ACHN (cell line): ENCODE results near the gene CYSRT1.

Experiments
- DNase-seq: peaks from one replicate; pipeline ENCODE4 v3.0.0-alpha.2; 2015
- in situ Hi-C: cut with HindIII; loops from 2 replicates; pipeline ENCODE4 v1.10.0; 2017; ENCODE audit warnings: low sequenced_read_pairs, low pct_ligation_motif_present, low pct_unique_long_range_greater_than_20kb

The CYSRT1 gene

DNA sequence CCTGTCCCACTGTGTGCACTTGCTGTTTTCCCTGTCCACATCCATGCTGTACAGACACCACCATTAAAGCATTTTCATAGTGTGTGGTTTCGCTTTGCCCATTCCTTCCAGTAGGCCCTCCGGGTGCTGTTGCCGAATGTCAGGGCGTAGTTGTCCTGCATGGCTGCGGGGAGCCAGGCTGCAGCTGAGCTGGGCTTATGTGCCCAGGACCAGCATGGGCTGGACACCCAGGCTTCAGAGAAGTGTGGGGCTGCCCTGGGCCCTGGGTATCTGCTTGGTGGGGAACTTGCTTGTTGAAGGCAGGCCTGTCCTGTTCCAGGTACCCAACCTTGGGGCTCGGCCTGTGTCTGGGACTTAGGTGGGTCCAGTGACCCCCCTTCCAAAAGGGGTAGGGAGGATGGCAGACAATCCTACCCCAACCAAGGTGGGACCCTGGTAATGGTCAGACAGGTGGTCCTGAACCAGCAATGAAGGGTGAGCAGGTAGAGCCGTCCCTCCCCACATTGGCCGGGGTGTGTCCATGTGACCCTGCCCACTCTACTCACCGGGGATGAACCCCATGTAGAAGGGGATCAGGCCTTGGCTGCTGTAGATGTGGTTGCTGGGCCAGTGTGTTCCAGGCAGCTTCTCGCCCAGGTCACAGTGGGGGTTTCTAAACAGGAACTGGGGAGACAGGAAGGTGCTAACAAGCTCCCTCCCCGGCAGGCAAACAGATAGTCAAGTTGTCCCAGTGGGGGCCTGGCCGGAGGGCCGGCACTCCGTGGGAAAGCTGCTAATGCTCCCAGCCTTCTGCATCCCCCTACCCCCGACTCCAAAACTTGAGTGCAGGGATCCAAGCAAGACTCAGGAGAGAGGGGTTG is 18.9 kb downstream of the CYSRT1 start:
- in situ Hi-C loops = no loop called here
- DNase-seq = no peak

DNA sequence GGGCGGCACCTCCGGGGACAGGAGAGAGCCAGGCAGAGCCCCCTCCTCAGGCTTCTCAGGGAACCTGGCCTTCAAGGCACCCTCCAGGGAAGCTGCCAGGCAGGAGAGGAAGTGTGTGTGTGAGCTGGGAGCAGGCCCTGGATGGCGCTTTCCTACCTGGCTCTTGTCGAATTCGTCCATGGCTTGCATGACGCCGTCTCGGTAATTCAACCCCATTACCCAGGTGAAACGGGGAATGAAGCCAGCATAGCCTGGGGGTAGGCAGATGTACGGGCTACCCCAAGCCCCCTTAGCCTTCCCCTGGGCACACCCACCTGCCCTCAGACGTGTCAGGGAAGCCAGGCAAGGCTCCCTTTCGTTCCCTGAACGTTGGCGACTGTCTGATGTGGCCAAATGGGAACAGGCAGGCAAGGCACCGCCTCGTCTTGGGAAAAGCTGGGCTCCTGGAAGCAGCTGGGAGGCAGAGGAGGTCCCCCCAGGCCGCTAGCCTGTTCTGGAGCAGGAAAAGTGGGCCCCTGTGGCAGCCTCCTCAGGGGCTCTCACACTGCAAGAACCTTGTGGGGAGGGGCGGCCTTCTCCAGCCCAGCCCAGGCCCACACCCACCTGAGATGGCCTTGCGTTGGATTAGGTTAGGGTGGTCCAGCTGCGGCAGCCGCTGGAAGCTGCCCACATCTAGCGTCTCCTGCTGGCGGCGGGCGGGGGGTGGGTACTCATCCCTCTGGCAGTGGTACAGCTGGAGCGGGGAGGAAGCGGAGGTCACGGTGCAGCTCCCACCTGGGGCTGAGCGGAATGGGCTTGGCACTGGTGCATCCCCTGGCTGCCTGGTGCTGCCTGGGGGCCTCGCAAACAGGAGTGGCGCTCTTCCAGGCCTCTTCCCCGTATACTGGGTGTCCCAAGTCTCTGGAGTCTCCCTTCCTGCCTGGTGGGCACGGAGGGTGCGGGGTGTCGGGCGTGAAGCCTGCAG is 19.8 kb downstream of the CYSRT1 start:
- DNase-seq = no peak
- in situ Hi-C loops = no loop called here

DNA sequence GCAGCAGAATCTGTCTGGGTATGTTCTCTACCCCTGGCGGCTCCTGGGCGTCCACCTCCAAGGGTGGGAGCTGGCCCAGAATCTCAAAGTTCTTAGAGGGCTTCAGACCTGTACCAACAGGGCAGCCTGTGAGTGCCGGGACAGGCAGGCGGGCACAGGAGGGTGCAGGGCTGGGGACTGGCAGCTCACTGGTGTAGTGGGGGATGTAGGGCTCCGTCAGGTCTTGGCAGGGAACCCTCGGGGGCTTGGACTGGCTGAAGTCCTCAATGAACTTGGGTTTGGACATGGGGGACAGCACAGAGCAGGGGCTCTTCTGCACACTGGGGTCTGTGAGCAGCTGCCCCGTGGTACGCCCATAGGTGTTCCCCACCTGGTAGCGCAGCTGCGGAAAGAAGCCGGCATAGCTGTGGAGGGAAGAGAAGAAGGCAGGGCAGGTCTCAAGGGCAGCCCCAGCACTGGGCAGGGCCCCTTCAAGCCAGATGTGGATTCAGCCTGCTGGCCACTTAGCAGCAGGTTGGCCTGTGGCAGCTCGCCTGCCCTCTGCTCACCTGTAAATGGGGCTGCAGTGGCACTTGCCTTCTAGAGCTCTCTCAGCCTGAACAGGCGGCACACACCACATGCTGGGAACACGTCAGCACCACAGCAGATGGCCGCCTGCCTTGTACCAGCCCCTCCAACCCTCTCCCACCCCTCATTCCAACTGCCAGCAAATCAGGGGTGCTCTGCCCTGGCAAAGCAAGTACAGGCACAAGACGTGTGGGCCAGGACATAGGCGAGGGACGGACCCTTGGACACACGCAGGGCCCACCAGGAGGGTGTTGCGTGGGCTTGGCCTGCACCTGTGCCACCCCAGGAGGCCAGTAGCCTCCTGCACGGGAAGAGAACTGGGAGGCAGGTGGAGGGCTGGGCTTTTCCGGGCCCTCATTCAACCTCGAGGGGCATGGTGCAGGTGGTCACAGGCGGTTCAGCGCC is 20.8 kb downstream of the CYSRT1 start:
- in situ Hi-C loops = no loop called here

DNA sequence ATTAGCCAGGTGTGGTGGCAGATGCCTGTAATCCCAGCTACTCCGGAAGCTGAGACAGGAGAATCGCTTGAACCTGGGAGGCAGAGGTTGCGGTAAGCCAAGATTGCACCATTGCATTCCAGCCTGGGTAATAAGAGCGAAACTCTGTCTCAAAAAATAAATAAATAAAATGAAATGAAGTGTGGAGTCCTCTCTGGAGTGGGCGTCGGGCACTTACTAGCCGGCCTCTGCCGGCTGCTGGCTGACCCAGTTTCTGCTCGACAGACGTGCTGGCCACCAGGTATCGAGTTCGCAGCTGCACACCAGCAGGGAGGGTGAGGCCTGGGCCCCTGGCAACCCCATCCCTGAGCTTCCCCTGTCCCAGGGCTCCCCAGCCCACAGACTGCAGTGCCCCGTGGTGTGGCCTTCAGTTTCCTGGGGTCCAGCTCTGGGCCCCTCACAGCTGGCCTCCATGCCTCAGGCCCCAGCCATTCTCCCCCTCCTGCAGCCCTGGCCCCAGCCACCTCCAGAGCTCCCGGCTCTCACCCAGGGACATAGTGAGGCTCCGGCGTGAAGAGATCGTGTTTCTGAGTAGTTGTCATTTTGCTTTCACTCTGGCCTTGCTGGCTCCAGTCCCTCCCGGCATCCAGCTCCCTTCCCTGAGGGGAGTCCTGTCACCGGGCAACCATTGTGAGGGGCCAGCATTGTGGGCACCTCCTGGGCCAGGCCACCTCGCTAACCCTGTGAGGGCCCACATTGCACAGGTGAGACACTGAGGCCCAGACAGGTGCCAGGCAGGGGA is 22.4 kb downstream of the CYSRT1 start:
- no peak for DNase-seq
- in situ Hi-C loops = no loop called here

More for the DNA sequence above, 20.8 kb downstream of the CYSRT1 start:
- DNase-seq = no peak

DNA sequence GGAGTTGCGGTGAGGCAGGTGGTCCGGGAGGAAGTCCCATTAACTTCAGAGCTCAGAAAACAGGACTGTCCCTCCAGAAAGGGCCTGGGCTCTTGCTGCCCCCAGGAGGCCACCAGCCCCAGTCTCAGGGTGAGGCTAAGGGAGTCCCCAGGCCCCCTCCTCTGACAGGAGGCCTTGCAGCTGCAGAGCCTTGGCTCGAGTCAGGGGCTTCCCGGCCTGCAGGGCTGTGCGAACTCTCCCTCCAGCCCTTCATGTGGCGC is 22.9 kb downstream of the CYSRT1 start:
- in situ Hi-C loops = no loop called here
- DNase-seq = no peak

DNA sequence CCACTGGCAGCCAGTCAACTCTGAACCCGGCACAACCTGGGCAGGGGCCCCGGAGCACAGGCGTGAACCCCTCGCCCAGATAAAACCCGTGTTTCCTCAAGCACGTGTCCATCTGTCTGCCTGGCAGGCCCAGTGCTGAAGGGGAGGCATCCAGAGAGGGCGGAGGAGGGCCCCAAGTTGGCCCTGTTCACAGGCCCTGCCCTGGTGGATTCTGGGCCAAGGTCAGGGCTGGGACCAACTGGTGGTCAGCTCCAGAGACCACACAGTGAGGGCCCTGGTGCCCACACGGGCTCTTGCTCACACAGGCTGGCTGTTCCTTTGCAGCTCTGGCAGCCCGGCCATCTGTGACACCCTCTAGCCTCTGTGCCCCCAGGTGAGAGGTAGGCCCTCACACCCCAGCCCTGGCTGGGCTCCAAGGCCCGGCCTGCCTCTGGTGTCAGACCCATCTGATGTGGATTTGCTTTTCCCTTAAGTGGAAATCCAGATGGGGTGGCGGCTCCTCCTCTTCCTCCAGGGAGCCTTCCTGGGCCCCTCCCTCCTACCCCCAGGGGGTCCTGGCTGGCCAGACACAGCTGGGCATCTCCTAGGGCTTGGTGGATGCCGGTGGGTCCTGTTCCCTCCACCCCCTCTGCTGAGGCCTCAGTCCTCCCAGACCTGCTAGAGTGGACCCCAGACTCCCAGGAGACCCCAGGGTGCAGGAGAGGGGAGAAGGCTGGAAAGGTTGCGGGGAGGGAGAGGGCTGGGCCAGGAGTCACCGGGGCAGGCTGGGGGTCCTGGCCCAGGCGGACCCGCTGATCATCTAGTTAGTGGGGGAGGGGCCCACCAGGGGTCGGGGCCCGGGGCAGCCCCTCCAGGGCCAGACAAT is 25.6 kb downstream of the CYSRT1 start:
- no peak for DNase-seq
- in situ Hi-C loops = no loop called here

DNA sequence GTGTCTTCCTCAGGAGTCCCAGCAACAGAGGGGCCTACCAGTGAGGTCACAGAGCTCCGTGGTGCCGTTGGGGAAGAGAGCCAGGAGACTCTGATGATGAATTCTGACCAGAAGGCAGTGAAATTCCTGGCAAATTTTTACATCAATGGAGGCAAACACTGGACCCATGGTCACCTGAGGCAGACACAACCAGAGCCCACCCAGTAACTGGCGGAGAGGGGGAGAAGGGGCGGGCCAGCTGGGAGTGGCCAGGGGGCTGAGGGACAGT is 26.2 kb downstream of the CYSRT1 start, which contains the start of gene STPG3:
Gene STPG3, plus strand, starts transcription at position 93 of the 268 bp plus-strand sequence. Its CDS starts 1 bp downstream, at position 94.
- DNase-seq = no peak
- in situ Hi-C loops = no loop called here

DNA sequence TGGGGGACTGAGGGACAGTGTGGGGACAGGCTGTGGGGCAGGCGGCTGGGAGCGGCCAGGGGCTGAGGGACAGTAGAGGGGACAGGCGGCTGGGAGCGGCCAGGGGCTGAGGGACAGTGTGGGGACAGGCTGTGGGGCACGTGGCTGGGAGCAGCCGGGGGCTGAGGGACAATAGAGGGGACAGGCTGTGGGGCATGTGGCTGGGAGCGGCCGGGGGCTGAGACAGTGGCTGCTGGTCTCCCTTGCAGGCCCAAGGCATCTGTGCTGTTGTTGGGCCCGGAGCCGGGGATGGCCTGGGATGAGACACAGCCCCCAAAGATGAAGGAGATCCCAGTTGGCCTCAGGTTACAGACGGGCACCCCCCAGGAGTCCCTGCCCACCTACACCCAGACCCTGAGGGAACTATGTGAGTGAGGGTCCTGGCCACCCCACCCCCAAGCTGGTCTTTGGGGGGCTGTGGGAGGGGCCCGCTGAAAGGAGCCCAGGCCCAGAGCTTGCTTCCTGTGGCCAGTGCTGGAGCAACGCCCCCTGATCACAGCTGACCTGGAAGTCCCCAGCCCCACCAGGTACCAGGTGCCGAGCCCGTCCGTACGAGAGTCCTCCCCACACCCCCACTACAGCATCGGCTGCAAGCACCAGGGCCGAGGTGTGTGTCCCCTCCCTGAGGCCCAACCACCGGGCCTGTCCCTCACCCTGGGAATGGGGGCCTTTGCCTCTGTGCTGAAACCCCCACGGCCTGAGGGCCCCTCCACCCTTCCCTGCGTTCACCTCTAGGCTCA is 26.7 kb downstream of the CYSRT1 start:
- no peak for DNase-seq
- in situ Hi-C loops = no loop called here

DNA sequence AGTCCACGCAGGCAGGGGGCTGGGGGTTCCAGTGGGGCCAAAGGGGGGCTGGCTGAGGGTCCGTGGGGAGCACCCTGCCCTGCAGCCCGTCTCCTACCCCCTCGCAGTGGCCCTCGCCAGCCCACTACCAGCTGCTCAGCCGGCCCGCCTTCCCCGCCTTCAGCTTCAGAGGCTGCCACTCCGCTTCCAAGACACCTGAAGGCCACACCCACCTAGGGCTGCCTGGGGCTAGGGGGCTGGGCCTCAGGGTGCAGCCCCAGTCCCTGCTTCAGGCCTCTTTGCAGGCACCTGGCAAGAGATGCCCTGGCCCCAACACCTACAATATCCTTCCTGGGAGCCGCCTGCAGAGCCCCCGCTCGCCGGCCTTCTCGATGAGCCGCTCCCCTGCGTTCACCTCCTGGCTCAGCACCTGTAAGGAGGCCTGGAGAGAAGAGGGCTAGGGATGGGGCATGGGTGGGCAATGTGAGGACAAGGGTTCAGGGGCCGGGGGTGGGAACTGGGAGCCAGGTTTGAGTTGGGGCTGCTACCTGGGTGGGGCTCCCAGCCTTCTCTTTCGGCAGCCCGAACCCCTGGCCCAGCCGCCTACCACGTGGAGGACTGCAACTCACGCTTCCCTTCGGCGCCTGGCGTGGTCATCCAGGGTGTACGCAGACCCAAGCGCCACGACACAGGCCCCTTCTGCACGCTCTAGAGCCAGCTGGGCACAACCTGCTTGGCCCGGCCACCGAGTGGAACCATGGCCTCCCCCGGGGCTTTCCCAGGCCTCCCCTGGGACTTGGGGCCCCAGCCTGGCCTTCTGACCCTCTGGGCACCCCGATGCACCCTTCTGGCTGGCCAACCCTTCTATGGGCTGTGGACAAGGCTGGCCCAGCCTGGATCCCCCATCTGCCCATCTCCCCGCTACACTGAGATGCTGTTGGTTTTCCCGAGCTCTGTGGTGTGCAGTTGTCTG is 27.9 kb downstream of the CYSRT1 start:
- DNase-seq = no peak
- in situ Hi-C loops = no loop called here

DNA sequence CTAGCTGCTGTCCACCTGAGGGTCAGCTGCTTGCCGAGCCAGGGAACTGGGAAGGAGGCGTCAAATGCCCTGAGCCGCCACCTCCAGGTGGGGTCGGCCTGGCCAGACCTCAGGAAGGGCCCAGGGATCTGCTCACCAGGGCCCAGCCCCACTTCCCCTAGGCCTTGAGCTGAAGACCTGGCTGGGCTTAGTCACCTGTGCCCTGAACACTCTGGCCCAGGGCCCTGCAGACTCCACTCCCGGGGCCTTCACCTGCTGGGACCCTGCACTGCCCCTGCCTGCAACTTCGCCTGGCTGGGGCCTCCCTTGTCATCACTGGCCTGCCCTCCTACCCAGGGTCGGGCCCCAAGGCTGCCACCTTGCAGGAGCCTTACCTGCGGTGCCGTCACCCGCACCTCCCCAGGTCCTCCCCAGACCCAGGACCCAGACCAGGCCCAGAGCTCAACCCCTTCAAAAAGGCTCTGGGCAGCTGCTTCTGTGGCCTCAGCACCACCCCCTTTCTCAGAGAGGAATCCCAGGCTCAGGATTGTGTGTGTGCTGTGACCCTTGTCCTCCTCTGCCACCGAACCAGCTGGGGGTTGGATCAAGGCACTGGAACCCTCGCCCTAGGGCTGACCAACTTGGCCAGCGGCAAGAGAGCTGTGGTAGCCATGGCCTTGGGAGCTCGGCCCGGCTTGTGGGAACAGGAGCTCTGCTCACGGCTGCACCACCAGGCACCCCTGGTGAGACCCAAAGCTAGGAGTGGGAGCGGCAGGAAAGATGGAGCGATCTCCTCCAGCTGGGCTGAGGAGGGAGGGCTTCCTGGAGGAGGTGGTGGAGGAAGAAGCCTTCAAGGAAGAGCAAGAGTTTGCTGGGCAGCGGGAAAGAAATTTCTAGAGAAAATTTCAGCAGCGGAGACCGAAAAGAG is 29.0 kb downstream of the CYSRT1 start:
- no peak for DNase-seq
- in situ Hi-C loops = no loop called here

DNA sequence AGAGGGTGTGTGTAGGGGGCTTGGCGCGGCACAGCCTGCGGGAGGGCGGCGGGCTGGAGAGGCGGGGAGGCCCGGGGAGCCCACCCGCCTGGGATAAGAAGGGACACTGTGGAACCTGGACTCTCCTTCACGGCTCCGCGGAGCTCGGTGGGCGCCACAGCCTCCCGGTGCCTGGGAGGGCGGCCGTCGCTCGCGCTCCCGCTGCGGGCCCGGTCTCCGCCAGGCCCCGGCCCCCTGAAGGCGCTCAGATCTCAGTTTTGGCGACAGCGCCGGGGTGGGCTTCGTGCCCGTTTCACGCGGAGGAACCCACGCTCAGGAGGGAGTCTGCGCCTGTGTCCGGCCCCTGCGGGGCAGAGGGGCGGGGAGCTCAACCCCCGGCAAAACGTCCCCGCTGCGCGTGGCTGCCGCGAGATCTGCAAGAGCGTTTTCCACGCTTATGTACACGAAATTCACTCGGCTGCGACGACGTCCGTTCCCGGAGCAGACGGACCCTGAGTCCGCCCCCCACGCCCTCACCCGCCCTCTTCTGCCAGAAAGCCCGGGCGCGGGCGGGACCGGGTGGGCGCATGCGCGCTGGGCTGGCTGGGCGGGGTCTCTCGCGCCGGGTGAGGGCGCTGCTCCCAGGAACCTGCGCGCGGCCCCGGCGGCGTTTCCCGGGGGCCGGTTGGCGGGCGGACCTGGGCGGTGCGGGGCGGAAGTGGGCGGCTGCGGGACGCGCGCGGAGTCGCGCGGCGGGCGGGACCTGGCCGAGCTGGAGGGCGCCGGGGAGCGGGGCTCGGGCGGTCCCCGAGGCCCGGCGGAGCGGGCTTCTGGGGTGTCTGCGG is 29.9 kb downstream of the CYSRT1 start, which contains the start of gene NELFB:
Gene NELFB, plus strand, starts transcription at position 704 of the 824 bp plus-strand sequence.
- DNase-seq = peak; percentile 85
- in situ Hi-C loops = no loop called here

DNA sequence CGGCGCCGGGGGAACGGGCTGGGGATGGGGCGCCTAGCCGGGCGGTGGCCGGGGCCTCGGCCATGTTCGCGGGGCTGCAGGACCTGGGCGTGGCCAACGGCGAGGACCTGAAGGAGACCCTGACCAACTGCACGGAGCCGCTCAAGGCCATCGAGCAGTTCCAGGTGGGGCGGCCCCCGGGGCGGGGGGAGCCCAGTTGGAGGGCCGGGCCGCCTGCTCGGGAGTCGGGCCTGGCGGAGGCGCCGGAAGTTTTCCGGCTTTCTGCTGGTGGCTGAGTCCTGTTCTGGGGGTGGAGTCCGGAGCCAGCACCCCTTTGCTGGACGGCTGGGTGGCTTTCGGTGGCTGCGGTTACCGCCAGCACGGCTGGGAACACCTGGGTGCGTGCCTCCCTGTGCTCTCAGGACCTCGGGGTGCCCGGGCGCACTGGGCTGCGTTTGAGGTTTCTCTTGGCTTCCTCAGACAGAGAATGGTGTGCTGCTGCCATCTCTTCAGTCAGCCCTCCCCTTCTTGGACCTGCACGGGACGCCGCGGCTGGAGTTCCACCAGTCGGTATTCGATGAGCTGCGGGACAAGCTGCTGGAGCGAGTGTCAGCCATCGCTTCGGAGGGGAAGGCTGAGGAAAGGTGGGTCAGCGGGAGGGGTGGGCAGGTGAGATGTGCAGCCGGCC is 30.6 kb downstream of the CYSRT1 start:
- no peak for DNase-seq
- in situ Hi-C loops = no loop called here

DNA sequence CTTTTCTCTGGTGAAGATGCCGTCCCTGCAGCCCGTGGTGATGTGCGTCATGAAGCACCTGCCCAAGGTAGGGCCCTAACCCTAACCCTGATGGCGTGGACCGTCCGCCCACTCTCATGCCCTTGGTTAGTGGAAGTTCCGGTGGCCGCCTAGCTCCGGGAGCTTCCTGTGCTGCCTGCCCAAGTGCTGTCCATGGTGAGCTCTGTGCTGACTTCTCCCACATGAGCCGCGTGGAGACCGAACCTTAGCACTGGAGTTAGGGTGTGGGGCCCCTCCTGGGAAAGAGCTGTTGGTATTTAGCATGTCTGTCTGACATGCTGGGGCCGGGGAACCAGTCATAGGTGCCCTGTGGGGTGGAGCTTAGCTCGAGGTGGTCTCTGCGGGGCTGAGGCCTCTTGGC is 31.4 kb downstream of the CYSRT1 start:
- DNase-seq = no peak
- in situ Hi-C loops = no loop called here
